ENCODE measurements around the gene ZNF581.

GRCh38 chr19:55685776-55686175 lies 42.3 kb downstream of the ZNF581 start:
- no peak for TF ChIP-seq REST (IDR thresholded peaks at IDR 0.05; ENCODE audit: low read depth)
- no peak for TF ChIP-seq YY1 (IDR thresholded peaks at IDR 0.05; ENCODE audit: low read depth)
- TF ChIP-seq ZBTB7A (IDR thresholded peaks at IDR 0.05; ENCODE audit: low read depth): no peak
- TF ChIP-seq TEAD4 (IDR thresholded peaks at IDR 0.05): no peak
- TF ChIP-seq EP300 (IDR thresholded peaks at IDR 0.05; ENCODE audit: borderline replicate concordance): no peak
- TF ChIP-seq RAD21 (IDR thresholded peaks at IDR 0.05; ENCODE audit: low read depth): no peak
- no peak for TF ChIP-seq MAX (IDR thresholded peaks at IDR 0.05)

All from Ishikawa (cell line).